Breast epithelium (tissue), 3 donors: ENCODE data around the gene PIF1.

ENCODE experiments used
- CTCF ChIP-seq, 3 donors: fragments of 450-650 bp; IDR thresholded peaks; one replicate each; pipeline ENCODE4 v1.5.1; 2016 to 2017; ENCODE audit warnings: antibody characterized with exemption in 3 of 3, mild to moderate bottlenecking in 3 of 3, moderate library complexity in 3 of 3
- POLR2A ChIP-seq: fragments of 450-650 bp; IDR thresholded peaks from one replicate; pipeline ENCODE4 v1.6.1; 2016; ENCODE audit warnings: antibody characterized with exemption, mild to moderate bottlenecking, moderate library complexity
- POLR2AphosphoS5 ChIP-seq, 3 donors: sonication (generic); formaldehyde crosslinking; IDR thresholded peaks; one replicate each; pipeline ENCODE4 v1.6.1; 2017; ENCODE audit warnings: antibody characterized with exemption in 3 of 3

- no peak for TF ChIP-seq CTCF (IDR thresholded peaks at IDR 0.05)
- TF ChIP-seq POLR2AphosphoS5 (IDR thresholded peaks at IDR 0.05): no peak
- TF ChIP-seq POLR2A: no peak
These were observed 46.4 kb downstream of the PIF1 start for GRCh38 chr15:64779024-64779423.
